ENCODE data around the gene TFEB. TPM values are rescaled to one million over a fixed set of nuclear protein-coding genes. Genes with fewer than 3 reads are reported as not detected.

TFEB gene
- total and polyA plus RNA-seq, 4 donors: 13.3 to 38.4 (median 27.8) TPM

DNA sequence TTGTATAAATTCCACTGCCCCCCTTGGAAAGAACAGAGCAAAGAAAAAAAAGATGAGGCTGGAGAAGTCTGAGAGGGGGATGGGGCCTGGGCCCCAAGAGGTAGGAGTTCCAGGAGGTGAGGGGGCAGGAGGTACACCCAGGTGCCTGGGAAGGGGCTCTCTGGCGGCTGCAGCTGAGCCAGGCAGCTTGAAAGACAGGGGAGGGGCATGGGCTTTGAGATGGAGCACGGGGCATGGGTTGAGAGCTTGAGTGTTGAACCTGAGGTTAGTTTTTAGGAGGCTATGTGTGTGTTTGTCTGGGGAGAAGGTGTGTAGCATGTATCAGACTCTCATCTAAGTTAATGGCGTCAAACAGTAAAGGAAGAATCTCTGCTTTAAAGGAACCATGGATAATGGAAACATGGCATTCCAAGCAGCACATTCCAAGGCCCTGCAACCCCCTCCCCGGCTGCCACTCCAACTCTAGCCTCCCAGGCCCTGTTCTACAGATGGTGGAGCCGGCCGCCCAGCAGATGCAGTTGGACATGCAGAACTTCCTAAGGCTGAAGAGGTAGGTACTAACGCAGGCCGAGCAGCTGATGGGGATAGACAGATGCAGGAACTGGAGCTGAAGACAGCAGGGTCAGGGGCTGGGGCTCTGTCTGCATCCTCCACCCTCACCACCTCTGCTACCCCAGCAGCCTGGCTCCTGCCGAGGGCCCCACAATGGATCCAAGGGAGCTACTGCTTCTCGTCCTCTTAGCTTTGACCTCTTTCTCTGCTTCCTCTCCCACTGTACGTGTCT is 55.0 kb downstream of the TFEB start:
- no peaks in the 10 kb centered on the region for H3K27me3 ChIP-seq (ENCODE audit: control insufficient read depth in 3 of 3, insufficient read depth in 3 of 3, low read length in 2 of 3)
- H3K4me3 ChIP-seq: no peak overlapping the region
- TF ChIP-seq, protein P1, sequence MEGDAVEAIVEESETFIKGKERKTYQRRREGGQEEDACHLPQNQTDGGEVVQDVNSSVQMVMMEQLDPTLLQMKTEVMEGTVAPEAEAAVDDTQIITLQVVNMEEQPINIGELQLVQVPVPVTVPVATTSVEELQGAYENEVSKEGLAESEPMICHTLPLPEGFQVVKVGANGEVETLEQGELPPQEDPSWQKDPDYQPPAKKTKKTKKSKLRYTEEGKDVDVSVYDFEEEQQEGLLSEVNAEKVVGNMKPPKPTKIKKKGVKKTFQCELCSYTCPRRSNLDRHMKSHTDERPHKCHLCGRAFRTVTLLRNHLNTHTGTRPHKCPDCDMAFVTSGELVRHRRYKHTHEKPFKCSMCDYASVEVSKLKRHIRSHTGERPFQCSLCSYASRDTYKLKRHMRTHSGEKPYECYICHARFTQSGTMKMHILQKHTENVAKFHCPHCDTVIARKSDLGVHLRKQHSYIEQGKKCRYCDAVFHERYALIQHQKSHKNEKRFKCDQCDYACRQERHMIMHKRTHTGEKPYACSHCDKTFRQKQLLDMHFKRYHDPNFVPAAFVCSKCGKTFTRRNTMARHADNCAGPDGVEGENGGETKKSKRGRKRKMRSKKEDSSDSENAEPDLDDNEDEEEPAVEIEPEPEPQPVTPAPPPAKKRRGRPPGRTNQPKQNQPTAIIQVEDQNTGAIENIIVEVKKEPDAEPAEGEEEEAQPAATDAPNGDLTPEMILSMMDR (IDR thresholded peaks at IDR 0.05; ENCODE audit: control extremely low read depth, extremely low read depth): no peak
- ATAC-seq (ENCODE audit: insufficient read depth, low FRiP score): no peak
- no peak for DNase-seq
- H3K4me1 ChIP-seq (ENCODE audit: control insufficient read depth in 5 of 5, insufficient read depth in 5 of 5, low read length in 5 of 5): peaks cover 0 to 20% (median 0%) of the 10 kb centered on the region in 5 donors
- 81 to 87% methylated on average over 11 of the region's 11 CpGs for WGBS, 2 donors
- peaks cover 0 to 8% (median 0%) of the 10 kb centered on the region in 4 donors for H3K36me3 ChIP-seq (ENCODE audit: control insufficient read depth in 4 of 4, insufficient read depth in 4 of 4, low read length in 4 of 4)
- H3K9me3 ChIP-seq (ENCODE audit: control insufficient read depth in 4 of 4, insufficient read depth in 3 of 4, low read length in 3 of 4): no peaks in the 10 kb centered on the region
- H3K9ac ChIP-seq (ENCODE audit: insufficient read depth in 1 of 2, low read length in 2 of 2): no peak overlapping the region
- no peak overlapping the region for H3K27ac ChIP-seq (ENCODE audit: low read depth in 1 of 2, low read length in 1 of 2)

DNA sequence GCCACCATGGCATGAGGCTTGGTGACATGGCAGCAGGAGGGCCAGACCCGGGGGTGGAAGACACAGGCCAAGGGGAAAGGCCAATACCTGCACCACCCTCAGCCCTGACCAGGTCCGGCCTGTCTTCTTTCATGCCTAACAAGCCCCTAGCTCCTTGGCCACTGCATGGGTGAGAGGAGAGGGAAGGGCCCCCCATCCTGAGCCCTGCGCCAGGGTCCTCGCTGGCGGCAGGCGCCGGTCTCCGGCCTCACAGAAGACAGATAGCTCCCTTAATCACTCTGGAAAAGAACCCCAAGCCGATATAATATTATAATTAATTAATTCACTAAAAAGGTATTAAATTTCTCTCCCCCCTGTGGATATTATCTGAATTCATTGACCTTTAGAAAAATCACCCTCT is 55.7 kb downstream of the TFEB start:
- no peak for DNase-seq
- Histone ChIP-seq H3K4me1 (ENCODE audit: control insufficient read depth in 5 of 5, insufficient read depth in 5 of 5, low read length in 5 of 5) (peaks cover 0 to 20% (median 0%) of the 10 kb centered on the region in 5 donors), H3K9ac (ENCODE audit: insufficient read depth in 1 of 2, low read length in 2 of 2) (no peak overlapping the region), H3K27ac (ENCODE audit: low read depth in 1 of 2, low read length in 1 of 2) (no peak overlapping the region), H3K9me3 (ENCODE audit: control insufficient read depth in 4 of 4, insufficient read depth in 3 of 4, low read length in 3 of 4) (no peaks in the 10 kb centered on the region), H3K27me3 (ENCODE audit: control insufficient read depth in 3 of 3, insufficient read depth in 3 of 3, low read length in 2 of 3) (no peaks in the 10 kb centered on the region), H3K4me3 (no peak overlapping the region), H3K36me3 (ENCODE audit: control insufficient read depth in 4 of 4, insufficient read depth in 4 of 4, low read length in 4 of 4) (peaks cover 0 to 6% (median 0%) of the 10 kb centered on the region in 4 donors)
- ATAC-seq (ENCODE audit: insufficient read depth, low FRiP score): no peak
- TF ChIP-seq, protein P1 (IDR thresholded peaks at IDR 0.05; ENCODE audit: control extremely low read depth, extremely low read depth): no peak
- WGBS, 2 donors: 95 to 96% methylated on average over 9 of the region's 9 CpGs

DNA sequence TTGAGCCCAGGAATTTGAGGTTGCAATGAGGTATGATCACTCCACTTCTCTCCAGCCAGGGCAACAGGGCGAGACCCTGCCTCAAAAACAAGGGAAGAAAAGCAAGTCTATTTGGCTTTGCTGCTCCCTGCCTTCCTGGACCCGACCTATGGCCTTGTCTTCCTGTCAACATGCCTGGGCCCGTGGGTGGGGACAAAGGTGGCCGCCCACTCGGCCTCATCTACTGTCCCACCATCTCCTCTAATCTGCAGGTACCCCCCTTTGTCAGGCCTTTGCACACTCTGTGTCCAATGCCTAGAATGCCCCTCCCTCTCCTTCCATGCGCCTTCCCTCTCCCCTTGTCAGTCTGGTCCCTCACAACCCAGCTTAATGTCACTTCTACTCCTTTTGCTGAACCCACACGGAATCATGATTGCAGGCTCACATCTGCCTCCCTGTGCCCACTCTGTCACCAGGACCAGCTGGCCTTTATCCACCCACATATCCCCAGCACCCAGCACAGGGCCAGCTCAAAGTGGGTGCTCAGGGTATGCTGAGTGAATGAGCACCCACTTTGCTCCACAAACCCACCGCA is 56.8 kb downstream of the TFEB start:
- no peak for ATAC-seq (ENCODE audit: insufficient read depth, low FRiP score)
- no peak overlapping the region for H3K9ac ChIP-seq (ENCODE audit: insufficient read depth in 1 of 2, low read length in 2 of 2)
- peaks cover 0 to 16% (median 0%) of the 10 kb centered on the region in 5 donors for H3K4me1 ChIP-seq (ENCODE audit: control insufficient read depth in 5 of 5, insufficient read depth in 5 of 5, low read length in 5 of 5)
- TF ChIP-seq, protein P1 (IDR thresholded peaks at IDR 0.05; ENCODE audit: control extremely low read depth, extremely low read depth): no peak
- no peaks in the 10 kb centered on the region for H3K36me3 ChIP-seq (ENCODE audit: control insufficient read depth in 4 of 4, insufficient read depth in 4 of 4, low read length in 4 of 4)
- H3K9me3 ChIP-seq (ENCODE audit: control insufficient read depth in 4 of 4, insufficient read depth in 3 of 4, low read length in 3 of 4): no peaks in the 10 kb centered on the region
- DNase-seq: no peak
- H3K4me3 ChIP-seq: no peak overlapping the region
- WGBS, 2 donors: 87 to 94% methylated on average over 8 of the region's 8 CpGs
- H3K27ac ChIP-seq (ENCODE audit: low read depth in 1 of 2, low read length in 1 of 2): no peak overlapping the region
- H3K27me3 ChIP-seq (ENCODE audit: control insufficient read depth in 3 of 3, insufficient read depth in 3 of 3, low read length in 2 of 3): no peaks in the 10 kb centered on the region

All from lung (tissue), 12 donors.